Measurements from ENCODE around the gene SPSB4. TPM values are rescaled to one million over a fixed set of nuclear protein-coding genes. Genes with fewer than 3 reads are reported as not detected.
A peak's percentile ranks its signal among the peaks of the same experiment; 100 is the strongest.

Gene SPSB4
- total RNA-seq, 1 donor, result not detected

GRCh38 chr3:141049681-141050080 is 1.5 kb upstream of the SPSB4 start:
- Histone ChIP-seq H2AFZ (ENCODE audit: low read length) (no peak overlapping the region), H3K4me2 (ENCODE audit: insufficient read depth, low read length) (no peak overlapping the region), H3K79me2 (ENCODE audit: insufficient read depth, low read length) (no peaks in the 10 kb centered on the region), H3K4me1 (ENCODE audit: insufficient read depth, low read length) (no peaks in the 10 kb centered on the region), H3K27ac (ENCODE audit: low read depth, low read length) (no peak overlapping the region), H4K20me1 (ENCODE audit: insufficient read depth, low read length) (no peaks in the 10 kb centered on the region), H3K36me3 (ENCODE audit: insufficient read depth, low read length) (no peaks in the 10 kb centered on the region), H3K4me3 (ENCODE audit: insufficient read depth, low read length) (no peak overlapping the region), H3K27me3 (ENCODE audit: insufficient read depth, low read length) (peaks cover 56% of the 10 kb centered on the region), H3K9me3 (ENCODE audit: low read depth, low read length) (no peaks in the 10 kb centered on the region)
- peak; percentile 84 for DNase-seq (ENCODE audit: insufficient read length, low spot score, missing footprints)
- no peak for TF ChIP-seq CTCF (IDR thresholded peaks at IDR 0.05; ENCODE audit: extremely low read depth, low read depth, low read length)

GRCh38 chr3:141051443-141052200 is 475 bp downstream of the SPSB4 start:
- Histone ChIP-seq H3K4me2 (ENCODE audit: insufficient read depth, low read length) (no peak overlapping the region), H3K36me3 (ENCODE audit: insufficient read depth, low read length) (no peaks in the 10 kb centered on the region), H3K27me3 (ENCODE audit: insufficient read depth, low read length) (peaks cover 56% of the 10 kb centered on the region), H4K20me1 (ENCODE audit: insufficient read depth, low read length) (no peaks in the 10 kb centered on the region), H3K9me3 (ENCODE audit: low read depth, low read length) (no peaks in the 10 kb centered on the region), H3K4me3 (ENCODE audit: insufficient read depth, low read length) (no peak overlapping the region), H3K27ac (ENCODE audit: low read depth, low read length) (no peak overlapping the region), H3K79me2 (ENCODE audit: insufficient read depth, low read length) (no peaks in the 10 kb centered on the region), H2AFZ (ENCODE audit: low read length) (no peak overlapping the region), H3K4me1 (ENCODE audit: insufficient read depth, low read length) (no peaks in the 10 kb centered on the region)
- TF ChIP-seq CTCF (IDR thresholded peaks at IDR 0.05; ENCODE audit: extremely low read depth, low read depth, low read length), result no peak
- DNase-seq (ENCODE audit: insufficient read length, low spot score, missing footprints), result peak; percentile 87

GRCh38 chr3:141052201-141053069 is 1.3 kb downstream of the SPSB4 start:
- Histone ChIP-seq H2AFZ (ENCODE audit: low read length) (no peak overlapping the region), H3K79me2 (ENCODE audit: insufficient read depth, low read length) (no peaks in the 10 kb centered on the region), H3K4me1 (ENCODE audit: insufficient read depth, low read length) (no peaks in the 10 kb centered on the region), H3K4me2 (ENCODE audit: insufficient read depth, low read length) (no peak overlapping the region), H3K36me3 (ENCODE audit: insufficient read depth, low read length) (no peaks in the 10 kb centered on the region), H3K27me3 (ENCODE audit: insufficient read depth, low read length) (peaks cover 51% of the 10 kb centered on the region), H4K20me1 (ENCODE audit: insufficient read depth, low read length) (no peaks in the 10 kb centered on the region), H3K4me3 (ENCODE audit: insufficient read depth, low read length) (no peak overlapping the region), H3K27ac (ENCODE audit: low read depth, low read length) (no peak overlapping the region), H3K9me3 (ENCODE audit: low read depth, low read length) (no peaks in the 10 kb centered on the region)
- no peak for TF ChIP-seq CTCF (IDR thresholded peaks at IDR 0.05; ENCODE audit: extremely low read depth, low read depth, low read length)
- peak; percentile 58 for DNase-seq (ENCODE audit: insufficient read length, low spot score, missing footprints)

GRCh38 chr3:141055136-141055535 is 4.0 kb downstream of the SPSB4 start:
- H4K20me1 ChIP-seq (ENCODE audit: insufficient read depth, low read length), result no peaks in the 10 kb centered on the region
- no peaks in the 10 kb centered on the region for H3K36me3 ChIP-seq (ENCODE audit: insufficient read depth, low read length)
- no peak for DNase-seq (ENCODE audit: insufficient read length, low spot score, missing footprints)
- TF ChIP-seq CTCF (IDR thresholded peaks at IDR 0.05; ENCODE audit: extremely low read depth, low read depth, low read length), result no peak
- no peak overlapping the region for H3K4me2 ChIP-seq (ENCODE audit: insufficient read depth, low read length)
- no peak overlapping the region for H2AFZ ChIP-seq (ENCODE audit: low read length)
- H3K79me2 ChIP-seq (ENCODE audit: insufficient read depth, low read length), result no peaks in the 10 kb centered on the region
- no peaks in the 10 kb centered on the region for H3K4me1 ChIP-seq (ENCODE audit: insufficient read depth, low read length)
- H3K4me3 ChIP-seq (ENCODE audit: insufficient read depth, low read length), result no peak overlapping the region
- peaks cover 37% of the 10 kb centered on the region for H3K27me3 ChIP-seq (ENCODE audit: insufficient read depth, low read length)
- H3K27ac ChIP-seq (ENCODE audit: low read depth, low read length), result no peak overlapping the region
- H3K9me3 ChIP-seq (ENCODE audit: low read depth, low read length), result no peaks in the 10 kb centered on the region

All from osteoblast (primary cell).